Epithelial cell of proximal tubule (primary cell): ENCODE data around the gene SLC23A2. TPM values are rescaled to one million over a fixed set of nuclear protein-coding genes. Genes with fewer than 3 reads are reported as not detected.

Experiments used
- DNase-seq: peaks from one replicate; pipeline ENCODE4 v3.0.0-alpha.2; 2011; ENCODE audit warnings: low read depth
- H3K4me3 ChIP-seq: 2 replicates; pipeline ENCODE4 v1.5.1; 2011; ENCODE audit warnings: low read depth, mild to moderate bottlenecking, low read length
- CTCF ChIP-seq: conservative IDR thresholded peaks from 2 replicates; pipeline ENCODE4 v1.5.1; 2012; ENCODE audit warnings: low read depth, mild to moderate bottlenecking, low read length
- total RNA-seq: library from RNA; depleted of rRNA; stranded (reverse); fragments of >200 nt; gene quantifications from 2 replicates; pipeline ENCODE4 v1.2.3, GENCODE V29; 2015

SLC23A2 gene
- total RNA-seq, 1 donor from 2014 or later: 5.3 TPM

- no peak for DNase-seq
- H3K4me3 ChIP-seq: no peak overlapping the region
- TF ChIP-seq CTCF: no peak
Measured at GRCh38 chr20:4846821-4847220, 154.5 kb downstream of the SLC23A2 start.

GRCh38 chr20:4844751-4845465 lies 156.4 kb downstream of the SLC23A2 start:
- TF ChIP-seq CTCF: no peak
- H3K4me3 ChIP-seq: no peak overlapping the region
- DNase-seq: no peak

- H3K4me3 ChIP-seq: no peak overlapping the region
- DNase-seq: no peak
- no peak for TF ChIP-seq CTCF
Measured at GRCh38 chr20:4844325-4844724, 157.0 kb downstream of the SLC23A2 start.

- no peak for DNase-seq
- TF ChIP-seq CTCF: no peak
- no peak overlapping the region for H3K4me3 ChIP-seq
Measured at GRCh38 chr20:4840801-4841200, 160.5 kb downstream of the SLC23A2 start.

- TF ChIP-seq CTCF: no peak
- H3K4me3 ChIP-seq: no peak overlapping the region
- DNase-seq: no peak
Measured at GRCh38 chr20:4838526-4838925, 162.8 kb downstream of the SLC23A2 start.

- no peak for DNase-seq
- no peak overlapping the region for H3K4me3 ChIP-seq
- TF ChIP-seq CTCF: no peak
Measured at GRCh38 chr20:4837760-4838159, 163.6 kb downstream of the SLC23A2 start.

GRCh38 chr20:4836935-4837334 lies 164.4 kb downstream of the SLC23A2 start:
- no peak for TF ChIP-seq CTCF
- DNase-seq: no peak
- no peak overlapping the region for H3K4me3 ChIP-seq
